ENCODE results near the gene AATF.

The AATF gene

GRCh38 chr17:37090941-37091340, 142.2 kb downstream of the AATF start:
- H3K4me3 ChIP-seq (ENCODE audit: low read depth in 1 of 2, low read length in 1 of 2): no peak overlapping the region
- H3K36me3 ChIP-seq: no peaks in the 10 kb centered on the region
- no peaks in the 10 kb centered on the region for H3K9me3 ChIP-seq
- H3K27me3 ChIP-seq: no peaks in the 10 kb centered on the region
- H3K4me1 ChIP-seq (ENCODE audit: control insufficient read depth in 1 of 2, insufficient read depth in 1 of 2, low read depth in 1 of 2, low read length in 1 of 2): peaks cover 25 to 32% of the 10 kb centered on the region in 2 experiments
- TF ChIP-seq CTCF (IDR thresholded peaks at IDR 0.05): no peak
- peak overlapping the region; percentile 76 for H3K27ac ChIP-seq

- Histone ChIP-seq H3K36me3 (no peaks in the 10 kb centered on the region), H3K4me1 (ENCODE audit: control insufficient read depth in 1 of 2, insufficient read depth in 1 of 2, low read depth in 1 of 2, low read length in 1 of 2) (peaks cover 25 to 32% of the 10 kb centered on the region in 2 experiments), H3K27ac (no peak overlapping the region), H3K9me3 (no peaks in the 10 kb centered on the region), H3K27me3 (no peaks in the 10 kb centered on the region), H3K4me3 (ENCODE audit: low read depth in 1 of 2, low read length in 1 of 2) (no peak overlapping the region)
- no peak for TF ChIP-seq CTCF (IDR thresholded peaks at IDR 0.05)
Measured at GRCh38 chr17:37092071-37092470, 143.3 kb downstream of the AATF start.

- H3K36me3 ChIP-seq: no peaks in the 10 kb centered on the region
- H3K4me3 ChIP-seq (ENCODE audit: low read depth in 1 of 2, low read length in 1 of 2): no peak overlapping the region
- no peak for TF ChIP-seq CTCF (IDR thresholded peaks at IDR 0.05)
- H3K27me3 ChIP-seq: no peaks in the 10 kb centered on the region
- peaks cover 25 to 32% of the 10 kb centered on the region in 2 experiments for H3K4me1 ChIP-seq (ENCODE audit: control insufficient read depth in 1 of 2, insufficient read depth in 1 of 2, low read depth in 1 of 2, low read length in 1 of 2)
- H3K27ac ChIP-seq: no peak overlapping the region
- H3K9me3 ChIP-seq: no peaks in the 10 kb centered on the region
Measured at GRCh38 chr17:37092701-37093100, 143.9 kb downstream of the AATF start.

GRCh38 chr17:37094391-37094790, 145.6 kb downstream of the AATF start:
- no peaks in the 10 kb centered on the region for H3K9me3 ChIP-seq
- H3K27ac ChIP-seq: no peak overlapping the region
- no peak overlapping the region for H3K4me3 ChIP-seq (ENCODE audit: low read depth in 1 of 2, low read length in 1 of 2)
- TF ChIP-seq CTCF (IDR thresholded peaks at IDR 0.05): no peak
- peaks cover 18 to 23% of the 10 kb centered on the region in 2 experiments for H3K4me1 ChIP-seq (ENCODE audit: control insufficient read depth in 1 of 2, insufficient read depth in 1 of 2, low read depth in 1 of 2, low read length in 1 of 2)
- no peaks in the 10 kb centered on the region for H3K36me3 ChIP-seq
- no peaks in the 10 kb centered on the region for H3K27me3 ChIP-seq

GRCh38 chr17:37096071-37096470, 147.3 kb downstream of the AATF start:
- Histone ChIP-seq H3K4me3 (ENCODE audit: low read depth in 1 of 2, low read length in 1 of 2) (no peak overlapping the region), H3K4me1 (ENCODE audit: control insufficient read depth in 1 of 2, insufficient read depth in 1 of 2, low read depth in 1 of 2, low read length in 1 of 2) (peaks cover 2 to 10% of the 10 kb centered on the region in 2 experiments), H3K9me3 (no peaks in the 10 kb centered on the region), H3K27me3 (no peaks in the 10 kb centered on the region), H3K36me3 (no peaks in the 10 kb centered on the region), H3K27ac (no peak overlapping the region)
- no peak for TF ChIP-seq CTCF (IDR thresholded peaks at IDR 0.05)

GRCh38 chr17:37097154-37097553, 148.4 kb downstream of the AATF start:
- H3K36me3 ChIP-seq: no peaks in the 10 kb centered on the region
- H3K27ac ChIP-seq: no peak overlapping the region
- no peaks in the 10 kb centered on the region for H3K27me3 ChIP-seq
- H3K4me3 ChIP-seq (ENCODE audit: low read depth in 1 of 2, low read length in 1 of 2): no peak overlapping the region
- H3K9me3 ChIP-seq: no peaks in the 10 kb centered on the region
- TF ChIP-seq CTCF (IDR thresholded peaks at IDR 0.05): no peak
- peaks cover 0 to 4% of the 10 kb centered on the region in 2 experiments for H3K4me1 ChIP-seq (ENCODE audit: control insufficient read depth in 1 of 2, insufficient read depth in 1 of 2, low read depth in 1 of 2, low read length in 1 of 2)
